GM18517 (cell line): Measurements from ENCODE around the gene GGA3.
"Not testable (repeated sequence)": the region's sequence is repeated elsewhere in the genome, so short reads cannot be mapped to it uniquely, and the experiment has no call there.

Experiments used
- ATAC-seq: cut with Tn5 transposase; IDR thresholded peaks from one replicate; pipeline ENCODE4 v1.9.1; 2021; ENCODE audit warnings: mild to moderate bottlenecking, moderate library complexity; ENCODE audit not compliant: unreplicated experiment

Gene GGA3

GRCh38 chr17:75261336-75262111, at the start of gene GGA3, which contains the start of gene MRPS7:
TSS of gene GGA3 (minus strand) at chr17:75261606. CDS start at chr17:75261587, 19 bp downstream.
TSS of gene MRPS7 (plus strand) at chr17:75261879. CDS start at chr17:75261901, 22 bp downstream.
- ATAC-seq, result peak; percentile 84

- no peak for ATAC-seq
Observed at GRCh38 chr17:75308732-75309629, 47.6 kb upstream of the GGA3 start.

GRCh38 chr17:75307957-75308731, 46.7 kb upstream of the GGA3 start:
- no peak for ATAC-seq

- ATAC-seq, result no peak
Observed at GRCh38 chr17:75301502-75302206, 40.2 kb upstream of the GGA3 start.

GRCh38 chr17:75301049-75301448, 39.6 kb upstream of the GGA3 start:
- ATAC-seq, result no peak

GRCh38 chr17:75300280-75300679, 38.9 kb upstream of the GGA3 start:
- ATAC-seq, result no peak

GRCh38 chr17:75295201-75296158, 34.1 kb upstream of the GGA3 start:
- ATAC-seq, result peak; percentile 59

- not testable (repeated sequence) for ATAC-seq
Observed at GRCh38 chr17:75292810-75293448, 31.5 kb upstream of the GGA3 start.

GRCh38 chr17:75289832-75290337, 28.5 kb upstream of the GGA3 start:
- ATAC-seq, result peak; percentile 24

GRCh38 chr17:75289115-75289831, 27.9 kb upstream of the GGA3 start, which contains the start of gene SLC25A19:
TSS of gene SLC25A19 (minus strand) at chr17:75289433. CDS start at chr17:75286764, 2,669 bp downstream.
- ATAC-seq, result peak; percentile 89

GRCh38 chr17:75288770-75289114, 27.3 kb upstream of the GGA3 start:
- ATAC-seq, result peak; percentile 6

GRCh38 chr17:75288359-75288758, 27.0 kb upstream of the GGA3 start:
- ATAC-seq, result no peak

GRCh38 chr17:75287221-75287620, 25.8 kb upstream of the GGA3 start:
- ATAC-seq, result no peak

GRCh38 chr17:75285123-75285522, 23.7 kb upstream of the GGA3 start:
- no peak for ATAC-seq

- not testable (repeated sequence) for ATAC-seq
Observed at GRCh38 chr17:75280189-75280588, 18.8 kb upstream of the GGA3 start.

- no peak for ATAC-seq
Observed at GRCh38 chr17:75277664-75278071, 16.3 kb upstream of the GGA3 start.

GRCh38 chr17:75273977-75274708, 12.7 kb upstream of the GGA3 start:
- no peak for ATAC-seq
